AG20443 (cell line): ENCODE results near the gene SH3RF3.
"Not testable (repeated sequence)": the region's sequence is repeated elsewhere in the genome, so short reads cannot be mapped to it uniquely, and the experiment has no call there.

Experiments
- DNase-seq: peaks from one replicate; pipeline ENCODE4 v3.0.0; 2012; ENCODE audit warnings: low spot score, mixed read lengths

The SH3RF3 gene

GRCh38 chr2:109527846-109528705 is 399.1 kb downstream of the SH3RF3 start:
- DNase-seq, result no peak

GRCh38 chr2:109528811-109529501 is 400.0 kb downstream of the SH3RF3 start:
- DNase-seq, result no peak

- no peak for DNase-seq
These were observed 400.8 kb downstream of the SH3RF3 start for GRCh38 chr2:109529532-109530449.

GRCh38 chr2:109530712-109531111 is 401.7 kb downstream of the SH3RF3 start:
- DNase-seq, result no peak

- no peak for DNase-seq
These were observed 402.2 kb downstream of the SH3RF3 start for GRCh38 chr2:109531221-109531620.

- DNase-seq, result no peak
These were observed 403.1 kb downstream of the SH3RF3 start for GRCh38 chr2:109531896-109532727.

- no peak for DNase-seq
These were observed 403.7 kb downstream of the SH3RF3 start for GRCh38 chr2:109532728-109533076.

- no peak for DNase-seq
These were observed 404.8 kb downstream of the SH3RF3 start for GRCh38 chr2:109533823-109534222.

GRCh38 chr2:109535217-109535946 is 406.4 kb downstream of the SH3RF3 start:
- DNase-seq, result no peak

- not testable (repeated sequence) for DNase-seq
These were observed 407.6 kb downstream of the SH3RF3 start for GRCh38 chr2:109536556-109536955.

- no peak for DNase-seq
These were observed 408.7 kb downstream of the SH3RF3 start for GRCh38 chr2:109537565-109538222.

- DNase-seq, result no peak
These were observed 409.5 kb downstream of the SH3RF3 start for GRCh38 chr2:109538546-109538945.

- DNase-seq, result no peak
These were observed 413.4 kb downstream of the SH3RF3 start for GRCh38 chr2:109542384-109542783.

GRCh38 chr2:109545828-109546713 is 417.1 kb downstream of the SH3RF3 start:
- peak; percentile 72 for DNase-seq

- DNase-seq, result no peak
These were observed 418.3 kb downstream of the SH3RF3 start for GRCh38 chr2:109547280-109547679.

- no peak for DNase-seq
These were observed 420.1 kb downstream of the SH3RF3 start for GRCh38 chr2:109549016-109549590.
